GM23248 (cell line): Measurements from ENCODE around the gene ASB2. TPM values are rescaled to one million over a fixed set of nuclear protein-coding genes. Genes with fewer than 3 reads are reported as not detected.

ENCODE experiments used
- DNase-seq: peaks from one replicate; pipeline ENCODE4 v3.0.0-alpha.2; 2015
- H2AFZ ChIP-seq: fragments of 200-600 bp; sonication (generic); 2 replicates; pipeline ENCODE4 v1.6.1; 2016; ENCODE audit warnings: antibody characterized with exemption
- H3F3A ChIP-seq: fragments of 200-600 bp; sonication (generic); 2 replicates; pipeline ENCODE4 v1.6.1; 2016; ENCODE audit warnings: mild to moderate bottlenecking, antibody characterized with exemption, mixed run types; ENCODE audit not compliant: insufficient read depth
- H3K27ac ChIP-seq: fragments of 200-600 bp; sonication (generic); 2 replicates; pipeline ENCODE4 v1.5.1; 2016; ENCODE audit warnings: mild to moderate bottlenecking
- H3K27me3 ChIP-seq: fragments of 200-600 bp; sonication (generic); replicated peaks from 2 replicates; pipeline ENCODE4 v1.6.1; 2016; ENCODE audit warnings: mild to moderate bottlenecking; ENCODE audit not compliant: insufficient read depth
- H3K36me3 ChIP-seq: fragments of 200-600 bp; sonication (generic); 2 replicates; pipeline ENCODE4 v1.6.1; 2016; ENCODE audit warnings: low read depth, mild to moderate bottlenecking
- H3K4me1 ChIP-seq: fragments of 200-600 bp; sonication (generic); 2 replicates; pipeline ENCODE4 v1.6.1; 2016; ENCODE audit warnings: mild to moderate bottlenecking; ENCODE audit not compliant: insufficient read depth
- H3K4me2 ChIP-seq: fragments of 200-600 bp; sonication (generic); one replicate; pipeline ENCODE4 v1.6.1; 2016; ENCODE audit warnings: mild to moderate bottlenecking; ENCODE audit not compliant: unreplicated experiment
- H3K4me3 ChIP-seq: fragments of 200-600 bp; sonication (generic); 2 replicates; pipeline ENCODE4 v1.5.1; 2016; ENCODE audit warnings: mild to moderate bottlenecking
- H3K79me2 ChIP-seq: fragments of 200-600 bp; sonication (generic); 2 replicates; pipeline ENCODE4 v1.6.1; 2016; ENCODE audit warnings: mild to moderate bottlenecking; ENCODE audit not compliant: insufficient read depth
- H3K9ac ChIP-seq: fragments of 200-600 bp; sonication (generic); 2 replicates; pipeline ENCODE4 v1.6.1; 2016; ENCODE audit warnings: mild to moderate bottlenecking
- H3K9me2 ChIP-seq: fragments of 200-600 bp; sonication (generic); 2 replicates; pipeline ENCODE4 v1.6.1; 2016; ENCODE audit warnings: mixed run types, mild to moderate bottlenecking, moderate library complexity; ENCODE audit not compliant: insufficient read depth
- H3K9me3 ChIP-seq: fragments of 200-600 bp; sonication (generic); one replicate; pipeline ENCODE4 v1.6.1; 2017; ENCODE audit warnings: low read depth
- H4K20me1 ChIP-seq: fragments of 200-600 bp; sonication (generic); 2 replicates; pipeline ENCODE4 v1.6.0; 2016; ENCODE audit not compliant: insufficient read depth
- EZH2 ChIP-seq: fragments of 200-600 bp; sonication (generic); IDR thresholded peaks from 2 replicates; pipeline ENCODE4 v1.6.1; 2018; ENCODE audit warnings: antibody characterized with exemption, mild to moderate bottlenecking; ENCODE audit not compliant: insufficient read depth, poor library complexity, severe bottlenecking
- EZH2phosphoT487 ChIP-seq: fragments of 200-600 bp; sonication (generic); IDR thresholded peaks from 2 replicates; pipeline ENCODE4 v1.6.1; 2018; ENCODE audit warnings: antibody characterized with exemption, moderate library complexity, mild to moderate bottlenecking, low read depth; ENCODE audit not compliant: insufficient read depth
- WGBS, 2 experiments: methylation state at CpG; one replicate each; pipeline ENCODE4 v1.1.6; 2015 to 2017; ENCODE audit warnings: low lambda C conversion rate in 2 of 2, low coverage in 1 of 2; ENCODE audit errors: missing lambda C conversion rate in 2 of 2; 5-methylcytosine and 5-hydroxymethylcytosine counted together
- in situ Hi-C: fragments of 300-500 bp; cut with MboI; formaldehyde crosslinking; loops from 2 replicates; pipeline ENCODE4 v1.15.0; 2020
- polyA plus RNA-seq: library from polyadenylated mRNA; unstranded; fragments of >200 nt; fragmentation: Nextera tagmentation; extraction: Ambion mirVana; gene quantifications from 2 replicates; pipeline ENCODE4 v1.2.1, GENCODE V29; 2016
- total RNA-seq: library from RNA; depleted of rRNA; stranded (reverse); fragments of >200 nt; shearing (Covaris generic); gene quantifications from 2 replicates; pipeline ENCODE4 v1.2.3, GENCODE V29; 2014

ASB2 gene
- total and polyA plus RNA-seq, 2 experiments from 2014 or later = 0.06 TPM; not detected in 1

DNA sequence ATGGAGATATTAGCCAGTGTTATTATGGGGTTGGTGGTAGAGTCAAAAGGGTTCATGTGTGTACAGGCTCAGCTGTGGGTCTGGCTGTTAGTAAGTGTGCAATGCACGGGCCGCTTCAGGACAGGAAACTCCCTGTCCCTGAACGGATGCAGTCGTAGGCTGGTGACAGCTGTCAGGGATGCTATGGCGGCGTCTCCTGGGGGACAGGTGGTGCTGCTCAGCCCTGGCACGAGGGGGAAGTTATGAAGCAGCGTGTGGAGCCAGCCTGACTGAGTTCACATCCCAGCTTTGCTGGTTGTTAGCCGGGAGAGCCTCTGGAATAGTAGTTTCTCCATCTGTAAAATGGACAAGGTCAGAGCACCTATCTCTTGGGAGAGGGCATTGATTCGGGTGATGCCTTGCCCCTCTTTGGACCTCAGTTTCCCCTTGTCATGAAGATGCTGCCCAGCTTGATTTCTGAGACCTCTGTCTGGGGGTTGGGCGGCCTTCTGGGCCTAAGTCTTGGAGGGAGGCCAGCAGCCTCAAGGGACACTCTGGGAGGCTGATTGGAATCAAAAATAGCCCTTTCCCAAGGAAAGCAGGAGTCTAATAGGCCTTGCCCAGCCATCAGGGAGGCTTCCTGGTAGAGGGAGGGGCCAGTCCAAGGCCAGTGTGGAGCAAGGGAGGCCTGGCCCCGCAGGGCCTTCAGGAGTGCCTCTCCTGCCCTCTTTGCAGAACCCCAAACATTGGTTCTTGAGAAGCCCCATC is 7.1 kb downstream of the ASB2 start:
- TF ChIP-seq EZH2phosphoT487 (no peak), EZH2 (no peak)
- WGBS, 2 experiments = 81 to 86% methylated on average over 12 of the region's 12 CpGs
- Histone ChIP-seq H3K9ac (no peak overlapping the region), H3K27me3 (no peaks in the 10 kb centered on the region; the same call in 1 of the 2 replicates), H2AFZ (no peak overlapping the region), H3K9me2 (no peaks in the 10 kb centered on the region), H3K4me1 (peaks cover 10% of the 10 kb centered on the region), H3K9me3 (no peaks in the 10 kb centered on the region), H3K4me2 (no peak overlapping the region), H3K27ac (no peak overlapping the region), H3F3A (peaks cover 25% of the 10 kb centered on the region), H3K36me3 (no peaks in the 10 kb centered on the region), H3K79me2 (no peaks in the 10 kb centered on the region), H3K4me3 (no peak overlapping the region), H4K20me1 (no peaks in the 10 kb centered on the region)
- in situ Hi-C loops = no loop called here
- DNase-seq = no peak

DNA sequence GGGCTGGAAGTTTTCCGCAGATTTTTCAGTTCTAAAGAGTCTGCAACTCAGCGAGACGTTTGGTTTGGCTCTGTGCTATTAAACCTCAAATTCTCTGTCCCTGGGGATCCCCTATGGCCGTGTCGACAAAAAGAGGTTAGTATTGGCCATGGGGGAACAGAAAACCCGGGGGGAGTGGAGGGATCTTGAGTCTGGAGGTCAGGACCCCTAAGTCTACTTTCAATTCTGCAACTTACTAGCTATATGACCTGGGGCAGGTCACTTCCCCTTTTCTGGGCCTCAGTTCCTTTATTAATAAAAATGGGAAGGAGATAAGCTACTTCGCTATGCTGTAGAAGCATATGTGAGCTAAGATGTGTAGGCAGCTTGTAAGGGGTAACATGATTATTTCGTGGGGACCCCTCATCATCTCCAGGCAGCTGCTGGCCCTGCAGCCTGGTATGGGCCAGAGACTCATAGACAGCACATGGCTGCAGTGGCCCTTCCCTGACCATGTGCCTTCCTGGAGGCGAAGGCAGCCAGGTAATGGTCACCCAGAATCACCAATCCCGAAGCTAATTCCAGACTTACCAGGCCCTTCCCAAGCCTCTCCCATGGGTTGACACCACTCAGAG is 8.6 kb downstream of the ASB2 start:
- DNase-seq = no peak

DNA sequence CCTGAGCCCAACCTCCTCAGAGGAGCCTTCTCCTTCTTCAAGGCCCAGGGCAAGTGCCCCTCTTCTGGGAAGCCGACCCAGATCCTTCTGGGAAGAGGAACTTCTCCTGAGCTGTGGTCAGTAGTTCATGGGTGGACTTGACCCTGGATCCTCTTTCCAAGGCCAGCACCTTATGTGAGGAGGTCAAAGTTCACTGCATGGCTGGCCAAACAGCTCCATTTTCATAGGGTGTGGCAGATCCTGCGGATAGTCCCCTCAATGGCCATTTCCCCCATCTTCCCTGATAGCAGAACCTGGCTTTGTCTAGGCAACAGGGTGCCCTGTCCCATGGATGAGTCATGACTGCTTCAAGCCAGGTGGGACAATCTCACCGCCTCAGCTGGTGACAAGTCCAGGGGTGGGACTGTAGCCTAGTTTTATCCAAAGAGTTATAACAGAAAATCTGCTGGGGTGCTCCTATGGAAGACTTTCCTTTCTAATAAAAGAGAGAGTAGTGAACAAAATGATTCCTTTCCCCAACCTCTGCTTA is 10.4 kb downstream of the ASB2 start:
- Histone ChIP-seq H3K27me3 (no peaks in the 10 kb centered on the region), H3K36me3 (no peaks in the 10 kb centered on the region), H3K27ac (peak overlapping the region; percentile 51), H4K20me1 (no peaks in the 10 kb centered on the region), H3K9me3 (no peaks in the 10 kb centered on the region), H3K9ac (no peak overlapping the region), H3K4me3 (no peak overlapping the region), H2AFZ (no peak overlapping the region), H3K4me2 (peak overlapping the region; percentile 25), H3K79me2 (no peaks in the 10 kb centered on the region), H3F3A (peaks cover 25% of the 10 kb centered on the region), H3K9me2 (no peaks in the 10 kb centered on the region), H3K4me1 (peaks cover 10% of the 10 kb centered on the region)
- in situ Hi-C loops = no loop called here
- WGBS, 2 experiments = 95 to 98% methylated on average over 3 of the region's 3 CpGs
- TF ChIP-seq EZH2phosphoT487 = no peak
- no peak for DNase-seq

More for the DNA sequence above, 8.6 kb downstream of the ASB2 start:
- Histone ChIP-seq H4K20me1 (no peaks in the 10 kb centered on the region), H2AFZ (no peak overlapping the region), H3K9ac (no peak overlapping the region), H3K79me2 (no peaks in the 10 kb centered on the region), H3K4me3 (no peak overlapping the region), H3K27me3 (no peaks in the 10 kb centered on the region; the same call in 1 of the 2 replicates), H3K4me1 (peaks cover 10% of the 10 kb centered on the region), H3K9me2 (no peaks in the 10 kb centered on the region), H3K27ac (no peak overlapping the region), H3K36me3 (no peaks in the 10 kb centered on the region), H3K4me2 (no peak overlapping the region), H3F3A (peaks cover 25% of the 10 kb centered on the region), H3K9me3 (no peaks in the 10 kb centered on the region)
- in situ Hi-C loops = no loop called here
- 86% methylated on average over 10 of the region's 10 CpGs for WGBS, 2 experiments
- TF ChIP-seq EZH2 (no peak), EZH2phosphoT487 (no peak)

DNA sequence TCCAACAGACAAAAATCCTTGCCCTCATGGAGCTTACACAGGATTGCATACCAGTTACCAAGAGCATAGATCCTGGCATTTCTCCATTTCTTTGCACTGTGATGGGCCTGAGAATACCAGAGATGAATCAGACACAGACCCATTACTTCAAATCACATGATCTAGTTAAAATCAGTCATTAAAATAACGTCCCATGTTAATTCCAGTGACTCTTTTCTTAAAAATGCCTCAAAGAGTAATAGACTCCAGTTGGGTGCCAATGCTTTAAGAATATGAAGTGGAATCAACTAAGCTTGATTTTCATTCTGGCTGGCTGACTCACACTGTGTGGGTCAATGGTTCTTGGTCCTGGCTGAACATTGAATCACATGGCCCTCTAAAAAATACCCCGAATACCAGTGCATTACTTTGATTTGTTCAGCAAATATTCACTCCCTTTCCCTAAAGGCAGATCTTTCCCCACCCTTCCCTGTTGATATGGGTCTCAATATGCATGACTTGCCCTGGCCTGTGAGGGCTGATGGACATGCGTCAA is 11.0 kb downstream of the ASB2 start:
- Histone ChIP-seq H3K9me2 (no peaks in the 10 kb centered on the region), H3K4me1 (peaks cover 11% of the 10 kb centered on the region), H3K4me2 (peak overlapping the region; percentile 25), H3K27ac (peak overlapping the region; percentile 51), H3K36me3 (no peaks in the 10 kb centered on the region), H3K9me3 (no peaks in the 10 kb centered on the region), H3K27me3 (no peaks in the 10 kb centered on the region), H3F3A (peaks cover 28% of the 10 kb centered on the region), H4K20me1 (no peaks in the 10 kb centered on the region), H3K9ac (no peak overlapping the region), H2AFZ (no peak overlapping the region), H3K4me3 (no peak overlapping the region), H3K79me2 (no peaks in the 10 kb centered on the region)
- WGBS, 2 experiments = 32 to 33% methylated on average over 3 of the region's 3 CpGs
- in situ Hi-C loops = no loop called here
- TF ChIP-seq EZH2phosphoT487 (no peak), EZH2 (no peak)
- DNase-seq = peak; percentile 95
